K562 (cell line): ENCODE data around the gene MBOAT2. TPM values are rescaled to one million over a fixed set of nuclear protein-coding genes. Genes with fewer than 3 reads are reported as not detected.

Experiments
- ARID1B ChIP-seq: fragments of 450-650 bp; IDR thresholded peaks from 2 replicates; pipeline ENCODE4 v1.6.1; 2016; ENCODE audit warnings: antibody characterized with exemption, mild to moderate bottlenecking, inconsistent platforms
- CBFA2T3 ChIP-seq: fragments of 450-650 bp; IDR thresholded peaks from 2 replicates; pipeline ENCODE4 v1.6.1; 2017
- CTBP1 ChIP-seq: fragments of 450-650 bp; IDR thresholded peaks from 2 replicates; pipeline ENCODE4 v1.6.1; 2016; ENCODE audit warnings: borderline replicate concordance
- ELF4 ChIP-seq: fragments of 450-650 bp; formaldehyde crosslinking; IDR thresholded peaks from 2 replicates; pipeline ENCODE4 v1.4.0; 2022; ENCODE audit warnings: missing genetic modification characterization
- EWSR1 ChIP-seq: fragments of 450-650 bp; IDR thresholded peaks from 2 replicates; pipeline ENCODE4 v1.6.1; 2018; ENCODE audit warnings: borderline replicate concordance, mild to moderate bottlenecking, low read depth, moderate library complexity; ENCODE audit not compliant: partially characterized antibody
- GABPA ChIP-seq: fragments of 200-800 bp; sonication (Bioruptor generic); conservative IDR thresholded peaks from 2 replicates; pipeline ENCODE4 v1.6.1; 2016; ENCODE audit warnings: low read depth, missing genetic modification characterization, missing compliant biosample characterization
- GATAD2B ChIP-seq: fragments of 450-650 bp; IDR thresholded peaks from 2 replicates; pipeline ENCODE4 v1.6.1; 2017; ENCODE audit warnings: mild to moderate bottlenecking, borderline replicate concordance
- HDGF ChIP-seq: fragments of 450-650 bp; IDR thresholded peaks from 2 replicates; pipeline ENCODE4 v1.6.1; 2016
- HMBOX1 ChIP-seq: sonication (generic); IDR thresholded peaks from 2 replicates; pipeline ENCODE4 v1.6.1; 2016
- NR3C1 ChIP-seq: sonication (generic); formaldehyde crosslinking; IDR thresholded peaks from 2 replicates; pipeline ENCODE4 v1.8.1; 2022; ENCODE audit warnings: missing genetic modification reagents
- PBX2 ChIP-seq, 2 experiments: IDR thresholded peaks in 1 of 2; conservative IDR thresholded peaks in 1 of 2; 2 replicates each; pipeline ENCODE4 v1.6.1; 2016; ENCODE audit warnings: low read depth in 2 of 2, mild to moderate bottlenecking in 1 of 2, missing compliant biosample characterization in 1 of 2, missing genetic modification characterization in 1 of 2, moderate library complexity in 1 of 2
- PURB ChIP-seq: sonication (generic); formaldehyde crosslinking; IDR thresholded peaks from 2 replicates; pipeline ENCODE4 v1.9.0; 2021; ENCODE audit warnings: low read depth, mild to moderate bottlenecking, missing genetic modification reagents
- PYGO2 ChIP-seq: fragments of 450-650 bp; IDR thresholded peaks from 2 replicates; pipeline ENCODE4 v1.6.1; 2016; ENCODE audit warnings: mild to moderate bottlenecking, missing genetic modification characterization, moderate library complexity, missing compliant biosample characterization
- RUNX1 ChIP-seq: sonication (generic); IDR thresholded peaks from 2 replicates; pipeline ENCODE4 v1.6.1; 2016; ENCODE audit warnings: antibody characterized with exemption, low read depth
- SMARCB1 ChIP-seq: IDR thresholded peaks from 2 replicates; pipeline ENCODE4 v1.6.1; 2011; ENCODE audit warnings: improper control_type of control experiment, low read depth; ENCODE audit not compliant: insufficient read length
- TGIF2 ChIP-seq: sonication (generic); formaldehyde crosslinking; IDR thresholded peaks from 2 replicates; pipeline ENCODE4 v1.8.1; 2022; ENCODE audit warnings: mild to moderate bottlenecking, missing genetic modification reagents, moderate library complexity
- U2AF2 ChIP-seq: fragments of 200-400 bp; formaldehyde crosslinking; optimal IDR thresholded peaks from 2 replicates; pipeline ENCODE3; 2017; ENCODE audit warnings: low read depth, mild to moderate bottlenecking, low read length
- ZBTB2 ChIP-seq: fragments of 450-650 bp; IDR thresholded peaks from 2 replicates; pipeline ENCODE4 v1.6.1; 2016; ENCODE audit warnings: antibody characterized with exemption
- ZBTB5 ChIP-seq: fragments of 450-650 bp; IDR thresholded peaks from 2 replicates; pipeline ENCODE4 v1.6.1; 2017; ENCODE audit warnings: antibody characterized with exemption
- ZFP30 ChIP-seq: fragments of 250-450 bp; sonication (Bioruptor Pico); IDR thresholded peaks from 2 replicates; pipeline ENCODE4 v1.8.0; 2022; ENCODE audit warnings: moderate library complexity, mild to moderate bottlenecking, inconsistent platforms, borderline replicate concordance
- ZNF140 ChIP-seq: fragments of 250-450 bp; sonication (Bioruptor Pico); IDR thresholded peaks from 2 replicates; pipeline ENCODE4 v1.8.0; 2021; ENCODE audit warnings: moderate library complexity, mild to moderate bottlenecking, inconsistent platforms
- ZNF449 ChIP-seq: fragments of 250-450 bp; sonication (Bioruptor Pico); IDR thresholded peaks from 2 replicates; pipeline ENCODE4 v1.8.0; 2022; ENCODE audit warnings: moderate library complexity, mild to moderate bottlenecking, inconsistent platforms
- polyA plus RNA-seq, 8 experiments: library from polyadenylated mRNA; depleted of rRNA in 4 of 8; stranded (reverse) in 5 of 8; unstranded in 3 of 8; fragments of >200 nt; fragmentation: Nextera tagmentation in 2 of 8; fragmentation: Illumina TruSeq in 1 of 8; extraction: Ambion mirVana in 2 of 8; extraction: Trizol in 1 of 8; gene quantifications; 2 replicates each; pipeline versions ENCODE4 v1.2.1 to v1.2.3, GENCODE V29; 2011 to 2014; ENCODE audit warnings: inconsistent platforms in 1 of 8, missing spikeins in 1 of 8
- total RNA-seq, 7 experiments: library from RNA; depleted of rRNA in 6 of 7; stranded (reverse); fragments of >200 nt in 6 of 7; fragmentation: Illumina TruSeq in 2 of 7; extraction: Trizol in 2 of 7; gene quantifications; 2 replicates each; pipeline versions ENCODE4 v1.2.1 to v1.2.3, GENCODE V29; 2011 to 2021; ENCODE audit warnings: low replicate concordance in 1 of 7

Gene MBOAT2
- total and polyA plus RNA-seq, 9 of the 15 experiments (the other 6 are each of a cell fraction or from before 2014, with no cell fraction given) = 8.4 to 122 (median 27.6) TPM

GRCh38 chr2:8977758-8978157 lies 25.7 kb downstream of the MBOAT2 start (continued):
- TF ChIP-seq RUNX1 = no peak
- TF ChIP-seq PURB = no peak
- TF ChIP-seq CTBP1 = peak; percentile 48
- TF ChIP-seq ZBTB5 = no peak
- no peak for TF ChIP-seq HMBOX1
- no peak for TF ChIP-seq HDGF
- no peak for TF ChIP-seq EWSR1
- TF ChIP-seq SMARCB1 = no peak
- TF ChIP-seq PYGO2 (tag) = no peak
- TF ChIP-seq ZNF140 (CRISPR knock-in tag) = no peak
- TF ChIP-seq U2AF2 = no peak
- TF ChIP-seq NR3C1 = no peak
- TF ChIP-seq ZBTB2 = no peak
- no peak for TF ChIP-seq ZNF449 (CRISPR knock-in tag)
- TF ChIP-seq TGIF2 (CRISPR knock-in tag) = no peak
- TF ChIP-seq ZFP30 = no peak
- TF ChIP-seq PBX2 (CRISPR knock-in tag; IDR thresholded peaks at IDR 0.05; ENCODE audit: low read depth) = no peak
- TF ChIP-seq PBX2 (tag; conservative IDR thresholded peaks at IDR 0.05; ENCODE audit: low read depth) = no peak
- no peak for TF ChIP-seq ELF4 (CRISPR knock-in tag)
- TF ChIP-seq GATAD2B = no peak
- TF ChIP-seq ARID1B = 0 out of 2 replicates have a peak, but pooled peaks have one; percentile 11
- peak; percentile 33; the same call in 1 of the 2 replicates for TF ChIP-seq CBFA2T3
- no peak for TF ChIP-seq GABPA (tag)
